K562 (cell line): ENCODE results near the gene SLC28A1. TPM values are rescaled to one million over a fixed set of nuclear protein-coding genes. Genes with fewer than 3 reads are reported as not detected.

Experiments used
- ATAC-seq: fragments of 200-7000 bp; cut with Tn5 transposase; 3 replicates; pipeline ENCODE4 v1.9.1; 2020; ENCODE audit warnings: moderate library complexity
- BruUV-seq: library from RNA; stranded (reverse); fragments of 400-500 nt; replicated peaks from 2 replicates; lab custom pipeline; 2021; lab: Mats Ljungman, UMichigan
- CTCF ChIA-PET: fragments of 300-600 bp; formaldehyde crosslinking; extraction: SDS; loops from one replicate; lab custom pipeline; 2021; ENCODE audit warnings: low intra/inter-chr PET ratio; lab: Yijun Ruan, JAX
- POLR2A ChIA-PET: fragments of 300-600, 350-650 bp; sonication (Branson Sonifier 250); formaldehyde crosslinking; extraction: SDS; loops from one replicate; lab custom pipeline; 2021; ENCODE audit warnings: antibody characterized with exemption, inconsistent platforms; lab: Yijun Ruan, JAX
- DNase-seq, 4 experiments: peaks; one replicate each; pipeline versions ENCODE4 v3.0.0 to v3.0.0-alpha.2; 2011 to 2018; ENCODE audit warnings: low spot score in 3 of 4, mixed read lengths in 3 of 4; ENCODE audit errors: extremely low read depth in 1 of 4
- FAIRE-seq: peaks from 2 replicates; lab custom pipeline; 2011; peaks lifted over from hg19 to GRCh38; lab: Jason Lieb, UNC
- H2AFZ ChIP-seq: 2 replicates; pipeline ENCODE4 v1.6.0; 2011; ENCODE audit warnings: low read depth, low read length, control low read depth, inconsistent platforms
- H3K27ac ChIP-seq: fragments of 200-600 bp; 3 replicates; pipeline ENCODE4 v1.8.0; 2011; ENCODE audit warnings: low read depth, mild to moderate bottlenecking, control low read depth, inconsistent platforms, low read length, moderate library complexity, mixed read lengths; ENCODE audit errors: extremely low read depth
- H3K27me3 ChIP-seq, 2 experiments: fragments of 300-600 bp in 1 of 2; 2 replicates in 1 of 2; 3 replicates in 1 of 2; pipeline versions ENCODE4 v1.6.0 to v1.8.0; 2011; ENCODE audit warnings: inconsistent platforms in 2 of 2, low read length in 2 of 2, mild to moderate bottlenecking in 1 of 2, mixed read lengths in 1 of 2, moderate library complexity in 1 of 2; ENCODE audit not compliant: control insufficient read depth in 2 of 2, insufficient read depth in 2 of 2
- H3K36me3 ChIP-seq: fragments of 300-600 bp; 3 replicates; pipeline ENCODE4 v1.8.0; 2011; ENCODE audit warnings: mild to moderate bottlenecking, low read length, inconsistent platforms; ENCODE audit not compliant: control insufficient read depth, insufficient read depth
- H3K4me1 ChIP-seq, 2 experiments: fragments of 200-600 bp in 1 of 2; replicated peaks in 1 of 2; 2 replicates in 1 of 2; 3 replicates in 1 of 2; pipeline versions ENCODE4 v1.5.1 to v1.8.0; 2011; ENCODE audit warnings: inconsistent platforms in 2 of 2, low read length in 2 of 2, mild to moderate bottlenecking in 1 of 2, mixed read lengths in 1 of 2, moderate library complexity in 1 of 2; ENCODE audit not compliant: control insufficient read depth in 2 of 2, insufficient read depth in 2 of 2
- H3K4me2 ChIP-seq: 2 replicates; pipeline ENCODE4 v1.6.1; 2011; ENCODE audit warnings: low read length, control low read depth, inconsistent platforms, mixed read lengths; ENCODE audit not compliant: insufficient read depth
- H3K4me3 ChIP-seq: fragments of 200-600 bp; sonication (generic), shearing (Covaris generic); 2 replicates; pipeline ENCODE4 v1.5.1; 2016; ENCODE audit warnings: control low read depth, inconsistent platforms
- H3K79me2 ChIP-seq: fragments of 200-600 bp; 3 replicates; pipeline ENCODE4 v1.8.0; 2011; ENCODE audit warnings: low read length, inconsistent platforms; ENCODE audit not compliant: control insufficient read depth, insufficient read depth
- H3K9ac ChIP-seq, 2 experiments: 2 replicates each; pipeline versions ENCODE4 v1.6.0 to v1.6.1; 2011; ENCODE audit warnings: low read depth in 2 of 2, low read length in 2 of 2, control low read depth in 1 of 2, inconsistent platforms in 1 of 2, mild to moderate bottlenecking in 1 of 2, mixed read lengths in 1 of 2; ENCODE audit not compliant: insufficient read depth in 1 of 2
- H3K9me1 ChIP-seq: one replicate; pipeline ENCODE4 v1.6.0; 2011; ENCODE audit warnings: inconsistent platforms, mild to moderate bottlenecking, low read length, moderate library complexity; ENCODE audit not compliant: control insufficient read depth, insufficient read depth
- H3K9me3 ChIP-seq: replicated peaks from 2 replicates; pipeline ENCODE4 v1.5.1; 2011; ENCODE audit warnings: low read depth, low read length, inconsistent platforms; ENCODE audit not compliant: control insufficient read depth, insufficient read depth
- H4K20me1 ChIP-seq: replicated peaks from 2 replicates; pipeline ENCODE4 v1.6.1; 2011; ENCODE audit warnings: low read length, inconsistent platforms, mixed read lengths; ENCODE audit not compliant: control insufficient read depth, insufficient read depth
- BCLAF1 ChIP-seq, 2 experiments: fragments of 450-650 bp in 1 of 2; IDR thresholded peaks; 2 replicates each; pipeline ENCODE4 v1.6.1; 2011 to 2017; ENCODE audit warnings: low read depth in 2 of 2, antibody characterized with exemption in 1 of 2, borderline replicate concordance in 1 of 2, low read length in 1 of 2, mild to moderate bottlenecking in 1 of 2, mixed read lengths in 1 of 2; ENCODE audit not compliant: control insufficient read depth in 1 of 2
- WGBS: fragments of 100-300 bp; shearing (Covaris generic); methylation state at CpG from one replicate; pipeline ENCODE4 v1.1.6; 2016; ENCODE audit warnings: low coverage, mixed read lengths; ENCODE audit not compliant: insufficient coverage; ENCODE audit errors: missing lambda C conversion rate; 5-methylcytosine and 5-hydroxymethylcytosine counted together
- in situ Hi-C: fragments of 300-500 bp; cut with MboI; formaldehyde crosslinking; loops from 4 replicates; pipeline ENCODE4 v1.15.0; 2018; ENCODE audit warnings: inconsistent platforms, mixed read lengths
- intact Hi-C: fragments of 100-400 bp; cut with micrococcal nuclease; formaldehyde crosslinking; loops from 2 replicates; pipeline ENCODE4 v1.14.2; 2022
- polyA plus RNA-seq, 8 experiments: library from polyadenylated mRNA; depleted of rRNA in 4 of 8; stranded (reverse) in 5 of 8; unstranded in 3 of 8; fragments of >200 nt; fragmentation: Nextera tagmentation in 2 of 8; fragmentation: Illumina TruSeq in 1 of 8; extraction: Ambion mirVana in 2 of 8; extraction: Trizol in 1 of 8; gene quantifications; 2 replicates each; pipeline versions ENCODE4 v1.2.1 to v1.2.3, GENCODE V29; 2011 to 2014; ENCODE audit warnings: inconsistent platforms in 1 of 8, missing spikeins in 1 of 8
- total RNA-seq, 7 experiments: library from RNA; depleted of rRNA in 6 of 7; stranded (reverse); fragments of >200 nt in 6 of 7; fragmentation: Illumina TruSeq in 2 of 7; extraction: Trizol in 2 of 7; gene quantifications; 2 replicates each; pipeline versions ENCODE4 v1.2.1 to v1.2.3, GENCODE V29; 2011 to 2021; ENCODE audit warnings: low replicate concordance in 1 of 7

SLC28A1 gene
- total and polyA plus RNA-seq, 9 of the 15 experiments (the other 6 are each of a cell fraction or from before 2014, with no cell fraction given), result 0.04 TPM; not detected in 8

GRCh38 chr15:84962955-84963354 is 78.5 kb downstream of the SLC28A1 start:
- TF ChIP-seq BCLAF1 (IDR thresholded peaks at IDR 0.05; ENCODE audit: borderline replicate concordance in 1 of 2, control insufficient read depth in 1 of 2, low read depth in 2 of 2, low read length in 1 of 2), result no peak
- TF ChIP-seq, all 486 proteins: peak for 0
- H3K27ac ChIP-seq, result no peak overlapping the region
- H3K27me3 ChIP-seq, result no peaks in the 10 kb centered on the region
- FAIRE-seq, result no peak
- no peaks in the 10 kb centered on the region for H3K79me2 ChIP-seq
- ATAC-seq, result no peak
- POLR2A ChIA-PET, result interaction anchor here (0.7 kb wide), 1 partner anchor 164 kb away, joined by 3 read pairs; no protein-coding TSS in a partner anchor
- intact Hi-C loops, result no loop called here
- H2AFZ ChIP-seq, result no peak overlapping the region
- 0 out of 2 replicates have a peak, but pooled peaks cover 5% of the 10 kb centered on the region for H3K9me3 ChIP-seq
- H3K9ac ChIP-seq, result peak overlapping the region in 1 of 2 experiments; percentile 10; a peak in 1 of 4 replicates
- CTCF ChIA-PET, result no interaction called here
- no TSS peak for BruUV-seq
- no peaks in the 10 kb centered on the region for H3K9me1 ChIP-seq
- DNase-seq, result no peak
- in situ Hi-C loops, result no loop called here
- peaks cover 23 to 26% of the 10 kb centered on the region in 2 experiments for H3K4me1 ChIP-seq
- H3K4me3 ChIP-seq, result no peak overlapping the region
- no peaks in the 10 kb centered on the region for H4K20me1 ChIP-seq
- H3K36me3 ChIP-seq, result no peaks in the 10 kb centered on the region
- WGBS, result 64% methylated on average over 3 of the region's 3 CpGs
- no peak overlapping the region for H3K4me2 ChIP-seq
